IPS DF 6.9 (cell line): ENCODE data around the gene PRKAR2B.

Experiments used
- DNase-seq: peaks from one replicate; pipeline ENCODE4 v3.0.0-alpha.2; 2013; ENCODE audit warnings: low read depth, low spot score
- H3K27ac ChIP-seq: one replicate; pipeline ENCODE4 v1.5.1; 2013; ENCODE audit warnings: low read length, control low read depth
- H3K27me3 ChIP-seq: 2 replicates; pipeline ENCODE4 v1.6.1; 2013; ENCODE audit warnings: mild to moderate bottlenecking, low read length; ENCODE audit not compliant: control insufficient read depth, insufficient read depth
- H3K36me3 ChIP-seq: 2 replicates; pipeline ENCODE4 v1.6.1; 2013; ENCODE audit warnings: low read length; ENCODE audit not compliant: control insufficient read depth, insufficient read depth
- H3K4me1 ChIP-seq: 2 replicates; pipeline ENCODE4 v1.6.1; 2013; ENCODE audit warnings: low read length; ENCODE audit not compliant: control insufficient read depth, insufficient read depth
- H3K4me3 ChIP-seq: 2 replicates; pipeline ENCODE4 v1.5.1; 2013; ENCODE audit warnings: mild to moderate bottlenecking, low read length
- H3K9me3 ChIP-seq: 2 replicates; pipeline ENCODE4 v1.6.1; 2013; ENCODE audit warnings: low read length, inconsistent platforms; ENCODE audit not compliant: control insufficient read depth, insufficient read depth
- WGBS: extraction: QIAGEN DNeasy Blood & Tissue Kit; methylation state at CpG from one replicate; pipeline ENCODE4 v1.1.7; 2013; ENCODE audit warnings: mixed read lengths, missing lambda C conversion rate; ENCODE audit not compliant: insufficient read length, insufficient coverage; 5-methylcytosine and 5-hydroxymethylcytosine counted together

Gene PRKAR2B

GRCh38 chr7:107026166-107026565 lies 18.3 kb upstream of the PRKAR2B start:
- no peak for DNase-seq
- Histone ChIP-seq H3K27ac (no peak overlapping the region), H3K4me3 (no peak overlapping the region), H3K9me3 (no peaks in the 10 kb centered on the region), H3K4me1 (no peaks in the 10 kb centered on the region), H3K27me3 (no peaks in the 10 kb centered on the region), H3K36me3 (no peaks in the 10 kb centered on the region)
- no CpG with 5 or more reads among the region's 5 CpGs for WGBS

- no peaks in the 10 kb centered on the region for H3K27me3 ChIP-seq
- no peak overlapping the region for H3K4me3 ChIP-seq
- H3K36me3 ChIP-seq, result no peaks in the 10 kb centered on the region
- no CpG with 5 or more reads among the region's 2 CpGs for WGBS
- no peak for DNase-seq
- no peaks in the 10 kb centered on the region for H3K9me3 ChIP-seq
- H3K4me1 ChIP-seq, result no peaks in the 10 kb centered on the region
- H3K27ac ChIP-seq, result no peak overlapping the region
These were observed 17.3 kb upstream of the PRKAR2B start for GRCh38 chr7:107027208-107027607.

- Histone ChIP-seq H3K4me3 (no peak overlapping the region), H3K4me1 (no peaks in the 10 kb centered on the region), H3K36me3 (no peaks in the 10 kb centered on the region), H3K27me3 (no peaks in the 10 kb centered on the region), H3K27ac (no peak overlapping the region), H3K9me3 (no peaks in the 10 kb centered on the region)
- WGBS, result no CpG with 5 or more reads among the region's 5 CpGs
- DNase-seq, result no peak
These were observed 15.3 kb upstream of the PRKAR2B start for GRCh38 chr7:107029061-107029763.

- no peak for DNase-seq
- Histone ChIP-seq H3K27me3 (no peaks in the 10 kb centered on the region), H3K27ac (no peak overlapping the region), H3K4me1 (no peaks in the 10 kb centered on the region), H3K4me3 (no peak overlapping the region), H3K36me3 (no peaks in the 10 kb centered on the region), H3K9me3 (no peaks in the 10 kb centered on the region)
- WGBS, result no CpG with 5 or more reads among the region's 4 CpGs
These were observed 14.7 kb upstream of the PRKAR2B start for GRCh38 chr7:107029764-107030286.

DNA sequence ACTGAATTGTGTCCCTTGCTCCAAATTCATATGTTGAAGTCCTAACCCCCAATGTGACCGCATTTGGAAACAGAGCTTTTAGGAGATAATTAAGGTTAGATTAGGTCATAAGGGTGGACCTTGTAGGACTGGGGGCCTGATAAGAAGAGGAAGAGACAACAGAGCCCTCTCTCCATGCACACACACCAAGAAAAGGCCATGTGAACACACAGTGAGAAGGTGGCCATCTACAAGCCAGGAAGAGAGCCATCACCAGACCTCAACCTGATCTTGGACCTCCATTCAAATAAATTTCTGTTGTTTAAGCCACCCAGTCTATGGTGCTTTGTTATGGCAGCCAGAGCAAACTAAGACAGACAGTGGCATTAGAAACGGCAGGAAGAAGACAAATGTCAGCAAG lies 12.5 kb upstream of the PRKAR2B start:
- no CpG with 5 or more reads among the region's 2 CpGs for WGBS
- DNase-seq, result no peak
- no peaks in the 10 kb centered on the region for H3K36me3 ChIP-seq
- H3K9me3 ChIP-seq, result no peaks in the 10 kb centered on the region
- no peak overlapping the region for H3K4me3 ChIP-seq
- no peaks in the 10 kb centered on the region for H3K4me1 ChIP-seq
- no peak overlapping the region for H3K27ac ChIP-seq
- H3K27me3 ChIP-seq, result no peaks in the 10 kb centered on the region

DNA sequence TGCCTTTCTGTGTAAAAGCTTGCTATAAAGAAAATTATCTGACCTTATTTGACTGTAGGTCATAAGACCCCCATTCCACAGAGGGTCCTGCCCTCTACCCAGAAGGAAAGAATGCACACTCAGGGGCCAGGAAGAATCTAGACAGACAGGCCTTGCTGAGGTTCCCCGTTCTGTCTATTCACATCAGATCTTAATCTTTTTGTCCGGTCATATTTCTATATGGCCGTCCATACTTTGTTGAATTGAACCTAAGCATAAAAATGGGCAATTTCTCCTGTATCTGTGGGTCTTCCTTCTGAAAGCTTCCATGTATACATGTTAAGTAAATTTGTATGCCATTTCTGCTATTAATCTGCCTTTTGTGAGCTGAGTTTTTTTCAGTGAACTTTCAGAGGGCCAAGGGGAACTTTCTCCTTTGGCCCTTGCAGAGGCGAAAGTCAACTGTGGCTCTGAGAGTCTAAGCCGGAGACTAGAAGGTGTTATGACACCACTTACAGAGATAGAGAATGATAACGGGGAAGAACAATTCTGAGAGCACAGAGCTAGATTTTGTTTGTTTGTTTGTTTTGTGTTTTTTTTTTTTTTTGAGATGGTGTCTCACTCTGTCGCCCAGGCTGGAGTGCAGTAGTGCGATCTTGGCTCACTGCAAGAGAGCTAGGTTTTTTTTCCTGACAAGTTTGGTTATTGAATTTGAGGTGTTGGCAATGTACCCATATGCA lies 11.6 kb upstream of the PRKAR2B start:
- Histone ChIP-seq H3K27me3 (no peaks in the 10 kb centered on the region), H3K36me3 (no peaks in the 10 kb centered on the region), H3K27ac (no peak overlapping the region), H3K4me3 (no peak overlapping the region), H3K4me1 (no peaks in the 10 kb centered on the region), H3K9me3 (no peaks in the 10 kb centered on the region)
- DNase-seq, result no peak
- WGBS, result no CpG with 5 or more reads among the region's 8 CpGs

- no peaks in the 10 kb centered on the region for H3K36me3 ChIP-seq
- no peak for DNase-seq
- H3K4me3 ChIP-seq, result no peak overlapping the region
- WGBS, result no CpG with 5 or more reads among the region's 1 CpG
- no peak overlapping the region for H3K27ac ChIP-seq
- no peaks in the 10 kb centered on the region for H3K4me1 ChIP-seq
- no peaks in the 10 kb centered on the region for H3K27me3 ChIP-seq
- H3K9me3 ChIP-seq, result no peaks in the 10 kb centered on the region
These were observed 10.0 kb upstream of the PRKAR2B start for GRCh38 chr7:107034553-107034952.

- no peaks in the 10 kb centered on the region for H3K4me1 ChIP-seq
- no peaks in the 10 kb centered on the region for H3K27me3 ChIP-seq
- no peak for DNase-seq
- no peaks in the 10 kb centered on the region for H3K9me3 ChIP-seq
- H3K27ac ChIP-seq, result no peak overlapping the region
- no peaks in the 10 kb centered on the region for H3K36me3 ChIP-seq
- no peak overlapping the region for H3K4me3 ChIP-seq
These were observed 9.1 kb upstream of the PRKAR2B start for GRCh38 chr7:107035446-107035845.

GRCh38 chr7:107036535-107036934 lies 8.0 kb upstream of the PRKAR2B start:
- no CpG with 5 or more reads among the region's 4 CpGs for WGBS
- Histone ChIP-seq H3K27ac (no peak overlapping the region), H3K36me3 (no peaks in the 10 kb centered on the region), H3K4me3 (no peak overlapping the region), H3K9me3 (no peaks in the 10 kb centered on the region), H3K27me3 (no peaks in the 10 kb centered on the region), H3K4me1 (no peaks in the 10 kb centered on the region)
- DNase-seq, result no peak

DNA sequence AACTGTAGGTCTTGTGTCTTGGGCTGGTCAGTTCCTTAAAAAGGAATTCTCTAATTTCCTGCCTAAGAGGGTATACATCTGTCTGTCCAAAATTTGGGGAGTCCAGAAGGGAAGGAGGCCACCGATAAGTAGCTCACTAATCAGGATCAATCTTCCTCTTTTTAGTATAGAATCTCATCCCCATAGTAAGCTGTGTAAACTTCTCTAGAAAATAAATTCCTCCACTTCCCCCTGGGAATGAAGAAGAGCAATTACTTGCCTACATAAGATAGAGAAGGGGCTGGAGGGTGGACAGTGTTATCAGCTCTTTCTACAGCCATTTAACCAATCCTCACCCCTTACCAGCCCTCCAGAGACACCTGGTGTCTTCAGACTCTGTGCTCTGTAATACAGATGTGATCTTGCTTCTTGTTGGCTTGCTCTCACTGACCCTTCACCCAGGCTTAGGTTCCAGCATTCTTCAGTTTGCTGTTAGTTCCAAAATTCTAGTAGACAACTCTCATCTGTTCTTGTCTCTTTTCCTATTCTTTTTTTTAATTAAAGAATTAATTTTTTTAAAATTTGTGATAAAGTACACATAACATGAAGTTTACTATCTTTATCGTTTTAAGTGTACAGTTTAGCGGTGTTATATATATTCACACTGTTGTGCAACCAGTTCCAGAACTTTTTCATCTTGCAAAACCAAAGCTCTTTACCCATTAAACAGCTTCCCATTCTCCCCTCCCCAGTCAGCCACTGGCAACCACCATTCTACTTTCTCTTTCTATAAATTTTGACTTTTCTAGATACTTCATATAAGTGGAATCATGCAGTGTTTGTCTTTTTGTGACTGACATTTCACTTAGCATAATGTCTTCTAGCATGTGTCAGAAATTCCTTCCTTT lies 6.5 kb upstream of the PRKAR2B start:
- WGBS, result no CpG with 5 or more reads among the region's 3 CpGs
- H3K36me3 ChIP-seq, result no peaks in the 10 kb centered on the region
- H3K27me3 ChIP-seq, result no peaks in the 10 kb centered on the region
- no peaks in the 10 kb centered on the region for H3K9me3 ChIP-seq
- no peak overlapping the region for H3K4me3 ChIP-seq
- H3K27ac ChIP-seq, result no peak overlapping the region
- DNase-seq, result no peak
- no peaks in the 10 kb centered on the region for H3K4me1 ChIP-seq
